Right lobe of liver (tissue), 6 donors: ENCODE data around the gene CCDC178. TPM values are rescaled to one million over a fixed set of nuclear protein-coding genes. Genes with fewer than 3 reads are reported as not detected.

Source experiments
- ATAC-seq, 4 donors: fragments of 200-7000 bp; cut with Tn5 transposase; one replicate each; pipeline ENCODE4 v1.9.1; 2020; ENCODE audit warnings: mild to moderate bottlenecking in 4 of 4, moderate library complexity in 4 of 4
- DNase-seq, 3 donors: peaks; one replicate each; pipeline ENCODE4 v3.0.0-alpha.2; 2020
- H3K27ac ChIP-seq, 3 donors: fragments of 200-600 bp; one replicate each; pipeline ENCODE4 v1.8.0; 2022
- H3K27me3 ChIP-seq, 2 donors: fragments of 200-600 bp; one replicate each; pipeline ENCODE4 v1.8.0; 2022
- H3K36me3 ChIP-seq, 4 donors: fragments of 200-600 bp; sonication (generic) in 1 of 4; one replicate each; pipeline versions ENCODE4 v1.5.1 to v1.8.0; 2017 to 2022; ENCODE audit warnings: control low read depth in 1 of 4
- H3K4me1 ChIP-seq, 4 donors: fragments of 200-600 bp; sonication (generic) in 1 of 4; one replicate each; pipeline versions ENCODE4 v1.5.1 to v1.8.0; 2017 to 2022; ENCODE audit warnings: control low read depth in 1 of 4
- H3K4me3 ChIP-seq, 3 donors: fragments of 200-600 bp; one replicate each; pipeline ENCODE4 v1.8.0; 2022
- H3K9me3 ChIP-seq, 4 donors: fragments of 200-600 bp; sonication (generic) in 1 of 4; one replicate each; pipeline versions ENCODE4 v1.5.1 to v1.8.0; 2017 to 2022; ENCODE audit warnings: control low read depth in 1 of 4
- POLR2A ChIP-seq: fragments of 450-650 bp; IDR thresholded peaks from one replicate; pipeline ENCODE4 v1.6.1; 2017; ENCODE audit warnings: antibody characterized with exemption, mild to moderate bottlenecking
- whole genome bisulfite sequencing: methylation state at CpG from one replicate; pipeline ENCODE4 v1.1.6; 2018; ENCODE audit warnings: low coverage, low lambda C conversion rate; ENCODE audit not compliant: insufficient coverage; ENCODE audit errors: missing lambda C conversion rate; 5-methylcytosine and 5-hydroxymethylcytosine counted together
- intact Hi-C, 2 donors: fragments of 100-400 bp; cut with DNase I; formaldehyde crosslinking; loops; one replicate each; pipeline versions ENCODE4 v1.11.2 to v1.14.1; 2022
- long read RNA-seq: library from polyadenylated mRNA; unstranded; transcript quantifications from one replicate; pipeline ENCODE4 v2.0.0, GENCODE V29; 2019
- total RNA-seq, 6 experiments: library from RNA; depleted of rRNA in 2 of 6; stranded (reverse); fragments of >200 nt in 2 of 6; fragmentation: NEBNext Ultra II Directional in 3 of 6; extraction: Animal tissue kit (Norgen Biotek cat#: 25700) in 3 of 6; gene quantifications; one replicate each; pipeline versions ENCODE4 v1.1.0 to v1.2.4, GENCODE V29; 2016 to 2023
- TF ChIP-seq, protein P1 (sequence below), 4 donors: fragments of 200-600 bp in 3 of 4; fragments of 450-650 bp in 1 of 4; IDR thresholded peaks; one replicate each; pipeline versions ENCODE4 v1.5.1 to v1.8.0; 2016 to 2022; ENCODE audit warnings: antibody characterized with exemption in 4 of 4, mild to moderate bottlenecking in 2 of 4
- donor health status: DM: no; HTN: yes; CAD: no.
- donor health status: DM: no; HTN: no; CAD: no.
- donor health status: DM: no; HTN: no; CAD: no.
- donor health status: DM: no; HTN: yes; CAD: no.
- donor health status: DM: no; HTN: yes; CAD: no.

Gene CCDC178, protein sequence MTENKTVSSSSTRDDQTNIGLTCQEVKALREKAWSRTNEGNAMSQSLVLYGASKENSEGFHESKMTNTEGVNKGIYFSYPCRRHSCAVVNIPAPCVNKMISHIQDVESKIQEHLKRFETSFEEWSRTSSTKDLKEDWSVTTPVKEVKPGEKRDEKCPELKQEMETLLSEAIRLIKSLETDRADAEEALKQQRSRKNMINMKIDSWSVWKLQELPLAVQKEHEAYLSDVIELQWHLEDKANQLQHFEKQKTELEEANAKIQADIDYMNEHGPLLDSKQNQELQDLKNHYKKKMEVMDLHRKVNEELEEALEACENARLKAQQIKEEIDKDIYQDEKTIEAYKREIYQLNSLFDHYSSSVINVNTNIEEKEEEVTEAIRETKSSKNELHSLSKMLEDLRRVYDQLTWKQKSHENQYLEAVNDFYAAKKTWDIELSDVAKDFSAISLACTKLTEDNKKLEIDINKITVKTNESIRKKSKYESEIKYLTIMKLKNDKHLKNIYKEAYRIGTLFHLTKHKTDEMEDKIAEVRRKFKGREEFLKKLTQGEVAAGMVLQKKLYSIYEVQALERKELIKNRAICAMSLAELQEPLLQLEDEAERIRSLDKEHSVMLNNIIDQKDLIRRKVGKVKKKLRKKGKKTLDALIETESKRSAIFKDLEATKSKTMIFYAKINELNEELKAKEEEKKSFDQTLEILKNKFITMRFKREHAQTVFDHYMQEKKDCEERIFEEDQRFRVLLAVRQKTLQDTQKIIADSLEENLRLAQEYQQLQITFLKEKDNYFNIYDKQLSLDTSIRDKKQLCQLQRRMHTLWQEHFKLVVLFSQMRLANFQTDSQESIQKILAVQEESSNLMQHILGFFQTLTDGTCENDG
- not detected for total RNA-seq
- long read RNA-seq = 0 reads

- TF ChIP-seq, protein P1, sequence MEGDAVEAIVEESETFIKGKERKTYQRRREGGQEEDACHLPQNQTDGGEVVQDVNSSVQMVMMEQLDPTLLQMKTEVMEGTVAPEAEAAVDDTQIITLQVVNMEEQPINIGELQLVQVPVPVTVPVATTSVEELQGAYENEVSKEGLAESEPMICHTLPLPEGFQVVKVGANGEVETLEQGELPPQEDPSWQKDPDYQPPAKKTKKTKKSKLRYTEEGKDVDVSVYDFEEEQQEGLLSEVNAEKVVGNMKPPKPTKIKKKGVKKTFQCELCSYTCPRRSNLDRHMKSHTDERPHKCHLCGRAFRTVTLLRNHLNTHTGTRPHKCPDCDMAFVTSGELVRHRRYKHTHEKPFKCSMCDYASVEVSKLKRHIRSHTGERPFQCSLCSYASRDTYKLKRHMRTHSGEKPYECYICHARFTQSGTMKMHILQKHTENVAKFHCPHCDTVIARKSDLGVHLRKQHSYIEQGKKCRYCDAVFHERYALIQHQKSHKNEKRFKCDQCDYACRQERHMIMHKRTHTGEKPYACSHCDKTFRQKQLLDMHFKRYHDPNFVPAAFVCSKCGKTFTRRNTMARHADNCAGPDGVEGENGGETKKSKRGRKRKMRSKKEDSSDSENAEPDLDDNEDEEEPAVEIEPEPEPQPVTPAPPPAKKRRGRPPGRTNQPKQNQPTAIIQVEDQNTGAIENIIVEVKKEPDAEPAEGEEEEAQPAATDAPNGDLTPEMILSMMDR (IDR thresholded peaks at IDR 0.05) = peak; percentile 16 to 42 (median 30)
- TF ChIP-seq POLR2A = no peak
- Histone ChIP-seq H3K4me1 (peaks cover 0 to 5% (median 0%) of the 10 kb centered on the region in 4 donors), H3K36me3 (no peaks in the 10 kb centered on the region), H3K27ac (no peak within 1 kb of the TSS), H3K4me3 (peak within 1 kb of the TSS; percentile 43 to 64 (median 62)), H3K9me3 (no peaks in the 10 kb centered on the region), H3K27me3 (no peaks in the 10 kb centered on the region)
- intact Hi-C loops = no loop called here
- DNase-seq (peak; percentile 45 to 58 (median 46)), ATAC-seq (peak; percentile 89 to 96 (median 92))
- WGBS = 1% methylated on average over 19 of the region's 77 CpGs
Measured at GRCh38 chr18:33440060-33441043, at the start of gene CCDC178. Gene CCDC178, minus strand, starts transcription at chr18:33440721. Its CDS starts 28,633 bp downstream, at chr18:33412088.

- WGBS = 54% methylated on average over 1 of the region's 1 CpG
- ATAC-seq (no peak), DNase-seq (no peak)
- H3K36me3 ChIP-seq = no peaks in the 10 kb centered on the region
- H3K4me3 ChIP-seq = no peak overlapping the region
- no peaks in the 10 kb centered on the region for H3K4me1 ChIP-seq
- no peak overlapping the region for H3K27ac ChIP-seq
- no peaks in the 10 kb centered on the region for H3K9me3 ChIP-seq
- no peaks in the 10 kb centered on the region for H3K27me3 ChIP-seq
- intact Hi-C loops = no loop called here
- TF ChIP-seq, protein P1 (IDR thresholded peaks at IDR 0.05) = no peak
- no peak for TF ChIP-seq POLR2A
Measured at GRCh38 chr18:33483908-33484307, 43.4 kb upstream of the CCDC178 start.

DNA sequence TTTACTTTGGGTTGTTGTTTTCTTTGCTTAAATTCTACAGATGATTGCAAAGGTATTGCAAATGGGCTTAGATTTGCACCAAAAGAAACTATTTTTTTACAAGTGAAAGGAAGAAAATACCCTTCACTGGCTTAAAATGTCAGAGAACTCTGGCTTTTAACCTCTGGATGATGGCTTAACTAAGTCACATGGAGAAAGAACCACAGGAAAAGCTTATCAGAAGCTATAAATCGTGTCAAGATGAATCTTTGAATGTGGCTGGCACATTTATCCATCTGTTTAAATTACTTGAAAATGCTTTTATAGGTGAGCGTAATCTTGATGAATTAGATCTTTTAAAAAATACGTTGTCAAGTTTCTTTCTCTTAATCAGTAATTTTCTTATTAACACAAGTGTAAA is 32.0 kb upstream of the CCDC178 start:
- Histone ChIP-seq H3K27ac (no peak overlapping the region), H3K27me3 (no peaks in the 10 kb centered on the region), H3K4me3 (no peak overlapping the region), H3K4me1 (no peaks in the 10 kb centered on the region), H3K9me3 (no peaks in the 10 kb centered on the region), H3K36me3 (no peaks in the 10 kb centered on the region)
- intact Hi-C loops = no loop called here
- WGBS = 35% methylated on average over 3 of the region's 3 CpGs
- TF ChIP-seq, protein P1 (IDR thresholded peaks at IDR 0.05) = no peak
- no peak for TF ChIP-seq POLR2A
- DNase-seq (no peak), ATAC-seq (no peak)

DNA sequence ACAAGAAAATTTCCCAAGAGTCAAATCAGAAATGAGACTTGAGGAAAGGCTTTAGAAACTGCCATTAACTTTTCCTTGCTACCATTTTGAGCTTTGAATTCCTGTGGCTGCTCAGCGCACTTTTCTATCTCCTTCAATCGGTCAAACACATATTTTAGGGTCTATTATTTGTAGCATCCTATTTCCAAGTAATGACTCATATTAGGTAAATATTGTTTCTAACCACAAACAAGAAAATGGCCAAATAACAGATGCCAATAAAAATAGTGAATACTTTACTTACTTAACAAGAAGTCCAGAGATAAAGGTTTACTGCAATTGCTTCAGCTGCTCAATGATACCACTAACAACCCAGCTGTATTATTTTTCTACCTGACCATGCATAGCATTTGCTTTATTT is 29.7 kb upstream of the CCDC178 start:
- DNase-seq (no peak), ATAC-seq (no peak)
- 87% methylated on average over 2 of the region's 2 CpGs for WGBS
- Histone ChIP-seq H3K36me3 (no peaks in the 10 kb centered on the region), H3K4me3 (no peak overlapping the region), H3K4me1 (no peaks in the 10 kb centered on the region), H3K9me3 (no peaks in the 10 kb centered on the region), H3K27ac (no peak overlapping the region), H3K27me3 (no peaks in the 10 kb centered on the region)
- intact Hi-C loops = no loop called here
- TF ChIP-seq, protein P1 (IDR thresholded peaks at IDR 0.05) = no peak
- TF ChIP-seq POLR2A = no peak
